Measurements from ENCODE around the gene OR2B2.

OR2B2 gene

GRCh38 chr6:27893836-27894807 is 18.1 kb downstream of the OR2B2 start:
- DNase-seq (ENCODE audit: low spot score): peak; percentile 91

- DNase-seq (ENCODE audit: low spot score): peak; percentile 96
Measured at GRCh38 chr6:27893059-27893835, 18.9 kb downstream of the OR2B2 start.

GRCh38 chr6:27892649-27893058 is 19.5 kb downstream of the OR2B2 start:
- DNase-seq (ENCODE audit: low spot score): no peak

- peak; percentile 34 for DNase-seq (ENCODE audit: low spot score)
Measured at GRCh38 chr6:27891320-27891875, 20.8 kb downstream of the OR2B2 start.

GRCh38 chr6:27890445-27891319 is 21.5 kb downstream of the OR2B2 start:
- DNase-seq (ENCODE audit: low spot score): peak; percentile 91

- DNase-seq (ENCODE audit: low spot score): no peak
Measured at GRCh38 chr6:27889628-27890444, 22.4 kb downstream of the OR2B2 start.

- no peak for DNase-seq (ENCODE audit: low spot score)
Measured at GRCh38 chr6:27889275-27889627, 22.9 kb downstream of the OR2B2 start.

GRCh38 chr6:27888566-27888965 is 23.6 kb downstream of the OR2B2 start:
- no peak for DNase-seq (ENCODE audit: low spot score)

- no peak for DNase-seq (ENCODE audit: low spot score)
Measured at GRCh38 chr6:27886073-27886472, 26.1 kb downstream of the OR2B2 start.

GRCh38 chr6:27883136-27883535 is 29.1 kb downstream of the OR2B2 start:
- DNase-seq (ENCODE audit: low spot score): no peak

- no peak for DNase-seq (ENCODE audit: low spot score)
Measured at GRCh38 chr6:27882624-27883023, 29.6 kb downstream of the OR2B2 start.

GRCh38 chr6:27879837-27880236 is 32.4 kb downstream of the OR2B2 start:
- DNase-seq (ENCODE audit: low spot score): no peak

GRCh38 chr6:27874016-27874415 is 38.2 kb downstream of the OR2B2 start:
- no peak for DNase-seq (ENCODE audit: low spot score)

GRCh38 chr6:27873021-27873940 is 38.9 kb downstream of the OR2B2 start:
- DNase-seq (ENCODE audit: low spot score): peak; percentile 81

GRCh38 chr6:27872642-27873020 is 39.6 kb downstream of the OR2B2 start:
- no peak for DNase-seq (ENCODE audit: low spot score)

GRCh38 chr6:27871924-27872638 is 40.1 kb downstream of the OR2B2 start:
- peak; percentile 96 for DNase-seq (ENCODE audit: low spot score)

GRCh38 chr6:27870291-27870870 is 41.8 kb downstream of the OR2B2 start:
- no peak for DNase-seq (ENCODE audit: low spot score)

GRCh38 chr6:27868311-27868710 is 43.9 kb downstream of the OR2B2 start:
- no peak for DNase-seq (ENCODE audit: low spot score)

- peak; percentile 43 for DNase-seq (ENCODE audit: low spot score)
Measured at GRCh38 chr6:27867945-27868300, 44.3 kb downstream of the OR2B2 start.

Measured in hematopoietic multipotent progenitor cell treated with erythropoietin and hydrocortisone succinate and interleukin-3 and kit ligand, for 15 days (in vitro differentiated cells).